BJ (cell line): Measurements from ENCODE around the gene ZNF850. TPM values are rescaled to one million over a fixed set of nuclear protein-coding genes. Genes with fewer than 3 reads are reported as not detected.

Source experiments
- CTCF ChIA-PET: fragments of 350-600 bp; formaldehyde crosslinking; extraction: SDS; loops from one replicate; lab custom pipeline; 2021; ENCODE audit warnings: antibody characterized with exemption, inconsistent platforms; lab: Yijun Ruan, JAX
- POLR2A ChIA-PET: fragments of 300-600 bp; sonication (Branson Sonifier 250); formaldehyde crosslinking; extraction: SDS; loops from one replicate; lab custom pipeline; 2021; ENCODE audit warnings: antibody characterized with exemption; lab: Charles Lee
- DNase-seq: peaks from one replicate; pipeline ENCODE4 v3.0.0-alpha.2; 2011; ENCODE audit warnings: low read depth
- H3K27me3 ChIP-seq: 2 replicates; pipeline ENCODE4 v1.6.0; 2011; ENCODE audit warnings: low read length; ENCODE audit not compliant: control insufficient read depth, insufficient read depth
- H3K36me3 ChIP-seq: 2 replicates; pipeline ENCODE4 v1.5.1; 2011; ENCODE audit warnings: low read length; ENCODE audit not compliant: control insufficient read depth, insufficient read depth
- H3K4me3 ChIP-seq: 2 replicates; pipeline ENCODE4 v1.5.1; 2011; ENCODE audit warnings: low read depth, mild to moderate bottlenecking, control low read depth, low read length
- CTCF ChIP-seq: IDR thresholded peaks from 2 replicates; pipeline ENCODE4 v1.5.1; 2011; ENCODE audit warnings: low read depth, mild to moderate bottlenecking, control low read depth, inconsistent platforms, low read length, moderate library complexity; ENCODE audit not compliant: insufficient read depth
- polyA plus RNA-seq: library from polyadenylated mRNA; depleted of rRNA; stranded (reverse); fragments of >200 nt; gene quantifications from 2 replicates; pipeline ENCODE4 v1.2.3, GENCODE V29; 2011

The ZNF850 gene
- polyA plus RNA-seq, 1 experiment = 0.56 TPM

GRCh38 chr19:36688058-36688457 lies 84.5 kb downstream of the ZNF850 start:
- CTCF ChIA-PET = no interaction called here

GRCh38 chr19:36687214-36688056 lies 85.2 kb downstream of the ZNF850 start, which contains the start of gene ZNF567:
ZNF567 (plus strand) TSS chr19:36687612; CDS start chr19:36694868, 7,256 bp downstream.
- Histone ChIP-seq H3K27me3 (no peaks in the 10 kb centered on the region), H3K4me3 (peak within 1 kb of the TSS; percentile 88), H3K36me3 (peaks cover 9% of the 10 kb centered on the region)
- no peak for TF ChIP-seq CTCF
- CTCF ChIA-PET = no interaction called here
- POLR2A ChIA-PET = no interaction called here
- peak; percentile 54 for DNase-seq

More at GRCh38 chr19:36688058-36688457, 84.5 kb downstream of the ZNF850 start:
- no peak for TF ChIP-seq CTCF
- Histone ChIP-seq H3K4me3 (peak overlapping the region; percentile 88), H3K36me3 (peaks cover 11% of the 10 kb centered on the region), H3K27me3 (no peaks in the 10 kb centered on the region)
- no peak for DNase-seq
- POLR2A ChIA-PET = no interaction called here

- H3K36me3 ChIP-seq = peaks cover 8% of the 10 kb centered on the region
- DNase-seq = no peak
- TF ChIP-seq CTCF = no peak
- peak overlapping the region; percentile 88 for H3K4me3 ChIP-seq
- no peaks in the 10 kb centered on the region for H3K27me3 ChIP-seq
- ChIA-PET POLR2A (no interaction called here), CTCF (interaction anchor here (0.8 kb wide), 1 partner anchor 1649 kb away, joined by 3 read pairs; no protein-coding TSS in a partner anchor)
These were observed 86.0 kb downstream of the ZNF850 start for GRCh38 chr19:36686365-36687213.

- no peak for TF ChIP-seq CTCF
- Histone ChIP-seq H3K4me3 (no peak overlapping the region), H3K36me3 (peaks cover 7% of the 10 kb centered on the region), H3K27me3 (no peaks in the 10 kb centered on the region)
- ChIA-PET CTCF (interaction anchor here (0.6 to 0.8 kb wide), 2 partner anchors 1019 to 1648 kb away, joined by 3 read pairs; no protein-coding TSS in a partner anchor), POLR2A (no interaction called here)
- DNase-seq = no peak
These were observed 86.8 kb downstream of the ZNF850 start for GRCh38 chr19:36685835-36686234.

GRCh38 chr19:36679455-36679854 lies 93.2 kb downstream of the ZNF850 start:
- H3K27me3 ChIP-seq = no peaks in the 10 kb centered on the region
- POLR2A ChIA-PET = no interaction called here
- CTCF ChIA-PET = no interaction called here
- no peak for TF ChIP-seq CTCF
- no peak overlapping the region for H3K4me3 ChIP-seq
- DNase-seq = no peak
- H3K36me3 ChIP-seq = no peaks in the 10 kb centered on the region
